Neural progenitor cell (in vitro differentiated cells): ENCODE measurements around the gene EPHB3. TPM values are rescaled to one million over a fixed set of nuclear protein-coding genes. Genes with fewer than 3 reads are reported as not detected.

Experiments used
- DNase-seq: peaks from one replicate; pipeline ENCODE4 v3.0.0-alpha.2; 2016; ENCODE audit warnings: low spot score
- H2AFZ ChIP-seq: fragments of 200-600 bp; sonication (generic); replicated peaks from 2 replicates; pipeline ENCODE4 v1.6.1; 2016; ENCODE audit warnings: antibody characterized with exemption
- H3F3A ChIP-seq: fragments of 200-600 bp; sonication (generic); 2 replicates; pipeline ENCODE4 v1.6.1; 2016; ENCODE audit warnings: antibody characterized with exemption, low read depth
- H3K27ac ChIP-seq: fragments of 200-600 bp; sonication (generic); 2 replicates; pipeline ENCODE4 v1.5.1; 2016; ENCODE audit warnings: mild to moderate bottlenecking
- H3K27me3 ChIP-seq: fragments of 200-600 bp; sonication (generic); 2 replicates; pipeline ENCODE4 v1.6.1; 2016; ENCODE audit warnings: mild to moderate bottlenecking, moderate library complexity
- H3K36me3 ChIP-seq: fragments of 200-600 bp; sonication (generic); 2 replicates; pipeline ENCODE4 v1.5.1; 2016
- H3K4me1 ChIP-seq: fragments of 200-600 bp; sonication (generic); 2 replicates; pipeline ENCODE4 v1.6.1; 2016; ENCODE audit warnings: mixed run types
- H3K4me2 ChIP-seq: fragments of 200-600 bp; sonication (generic); 2 replicates; pipeline ENCODE4 v1.6.1; 2016
- H3K4me3 ChIP-seq: fragments of 200-600 bp; sonication (generic); 2 replicates; pipeline ENCODE4 v1.5.1; 2016
- H3K79me2 ChIP-seq: fragments of 200-600 bp; sonication (generic); 2 replicates; pipeline ENCODE4 v1.6.1; 2016; ENCODE audit warnings: low read depth
- H3K9ac ChIP-seq: fragments of 200-600 bp; sonication (generic); 2 replicates; pipeline ENCODE4 v1.6.1; 2016
- H3K9me3 ChIP-seq: fragments of 200-600 bp; sonication (generic); 2 replicates; pipeline ENCODE4 v1.5.1; 2016; ENCODE audit warnings: low read depth
- H4K20me1 ChIP-seq: fragments of 200-600 bp; sonication (generic); 2 replicates; pipeline ENCODE4 v1.6.1; 2016; ENCODE audit warnings: low read depth
- H3K27ac Mint-ChIP-seq: 3 replicates; pipeline ENCODE4 v1.8.0; 2021; ENCODE audit warnings: mixed read lengths
- H3K27me3 Mint-ChIP-seq: 2 replicates; pipeline ENCODE4 v1.8.0; 2022; ENCODE audit warnings: low read depth, mild to moderate bottlenecking, inconsistent platforms, moderate library complexity, mixed read lengths; ENCODE audit not compliant: insufficient read depth
- H3K36me3 Mint-ChIP-seq: 3 replicates; pipeline ENCODE4 v1.8.0; 2021; ENCODE audit warnings: mixed read lengths
- H3K4me1 Mint-ChIP-seq: 3 replicates; pipeline ENCODE4 v1.8.0; 2021; ENCODE audit warnings: mixed read lengths
- H3K4me3 Mint-ChIP-seq: 3 replicates; pipeline ENCODE4 v1.8.0; 2021; ENCODE audit warnings: mild to moderate bottlenecking, moderate library complexity, mixed read lengths
- H3K9me3 Mint-ChIP-seq: 3 replicates; pipeline ENCODE4 v1.8.0; 2020; ENCODE audit warnings: mixed read lengths
- CTCF ChIP-seq: fragments of 200-600 bp; sonication (generic); IDR thresholded peaks from 2 replicates; pipeline ENCODE4 v1.5.1; 2017; ENCODE audit warnings: antibody characterized with exemption, mild to moderate bottlenecking
- EZH2 ChIP-seq: fragments of 200-600 bp; sonication (generic); IDR thresholded peaks from 2 replicates; pipeline ENCODE4 v1.6.1; 2017; ENCODE audit warnings: antibody characterized with exemption, mild to moderate bottlenecking, moderate library complexity
- EZH2phosphoT487 ChIP-seq: fragments of 200-600 bp; sonication (generic); IDR thresholded peaks from 2 replicates; pipeline ENCODE4 v1.6.1; 2017; ENCODE audit warnings: antibody characterized with exemption
- total RNA-seq: library from RNA; depleted of rRNA; stranded (reverse); fragments of >200 nt; gene quantifications from 2 replicates; pipeline ENCODE4 v1.2.3, GENCODE V29; 2015; ENCODE audit warnings: low replicate concordance

Gene EPHB3
- total RNA-seq, 1 donor from 2014 or later, result 2.3 TPM

DNA sequence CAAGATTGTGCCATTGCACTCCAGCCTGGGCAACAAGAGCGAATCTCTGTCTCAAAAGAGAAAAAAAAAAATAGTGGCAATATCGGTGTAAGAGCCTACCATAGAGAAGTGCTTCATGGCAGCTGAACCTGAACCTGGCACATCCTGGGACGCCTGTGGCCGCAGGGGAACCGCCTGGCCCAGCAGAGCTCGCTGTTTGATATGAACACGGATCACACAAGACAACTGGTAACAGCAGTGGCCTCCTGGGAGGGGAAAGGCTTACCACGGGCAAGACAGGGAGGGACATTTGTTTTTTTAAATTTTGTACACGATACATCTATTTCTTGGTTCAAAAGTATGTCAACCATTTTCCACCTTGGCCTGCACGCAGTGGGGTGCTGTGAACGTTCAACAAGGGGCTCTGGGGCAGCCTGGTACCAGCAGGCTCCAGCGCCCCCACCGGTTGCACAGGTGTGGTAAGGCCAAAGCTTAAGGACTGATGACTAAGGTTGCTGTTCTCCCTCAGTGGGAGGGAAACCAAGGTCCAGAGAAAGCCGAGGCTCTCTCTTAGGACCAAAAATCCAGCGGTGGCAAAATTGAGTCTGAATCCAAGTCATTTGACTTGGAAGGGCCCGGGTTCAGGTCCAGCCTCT lies 21.7 kb upstream of the EPHB3 start:
- no peaks in the 10 kb centered on the region for H3K36me3 ChIP-seq
- Mint-ChIP-seq H3K4me1 (peaks cover 12% of the 10 kb centered on the region), H3K4me3 (no peak overlapping the region), H3K27ac (no peak overlapping the region), H3K36me3 (no peaks in the 10 kb centered on the region), H3K9me3 (no peaks in the 10 kb centered on the region), H3K27me3 (peaks cover 21% of the 10 kb centered on the region)
- H3F3A ChIP-seq, result peaks cover 18% of the 10 kb centered on the region
- H3K4me1 ChIP-seq, result peaks cover 18% of the 10 kb centered on the region
- no peak overlapping the region for H2AFZ ChIP-seq
- no peak for DNase-seq
- no peak overlapping the region for H3K4me3 ChIP-seq
- H3K27ac ChIP-seq, result no peak overlapping the region
- H3K27me3 ChIP-seq, result peaks cover 15% of the 10 kb centered on the region
- H3K9ac ChIP-seq, result no peak overlapping the region
- H4K20me1 ChIP-seq, result no peaks in the 10 kb centered on the region
- no peak overlapping the region for H3K4me2 ChIP-seq
- no peaks in the 10 kb centered on the region for H3K9me3 ChIP-seq
- TF ChIP-seq EZH2phosphoT487, result no peak
- peak; percentile 23 for TF ChIP-seq CTCF
- no peak for TF ChIP-seq EZH2
- no peaks in the 10 kb centered on the region for H3K79me2 ChIP-seq

GRCh38 chr3:184540777-184541681 lies 20.6 kb upstream of the EPHB3 start:
- no peak overlapping the region for H3K27ac ChIP-seq
- H3K9me3 ChIP-seq, result no peaks in the 10 kb centered on the region
- no peak overlapping the region for H3K4me2 ChIP-seq
- no peak for TF ChIP-seq EZH2phosphoT487
- peak; percentile 91 for TF ChIP-seq CTCF
- TF ChIP-seq EZH2, result no peak
- H3K27me3 ChIP-seq, result peaks cover 15% of the 10 kb centered on the region
- no peaks in the 10 kb centered on the region for H3K79me2 ChIP-seq
- H3K9ac ChIP-seq, result no peak overlapping the region
- no peak overlapping the region for H3K4me3 ChIP-seq
- no peaks in the 10 kb centered on the region for H3K36me3 ChIP-seq
- Mint-ChIP-seq H3K4me3 (no peak overlapping the region), H3K9me3 (no peaks in the 10 kb centered on the region), H3K27ac (no peak overlapping the region), H3K36me3 (no peaks in the 10 kb centered on the region), H3K27me3 (peaks cover 27% of the 10 kb centered on the region), H3K4me1 (peaks cover 12% of the 10 kb centered on the region)
- H3K4me1 ChIP-seq, result peaks cover 18% of the 10 kb centered on the region
- H3F3A ChIP-seq, result peaks cover 22% of the 10 kb centered on the region
- H2AFZ ChIP-seq, result no peak overlapping the region
- peak; percentile 85 for DNase-seq
- H4K20me1 ChIP-seq, result no peaks in the 10 kb centered on the region

GRCh38 chr3:184541886-184542562 lies 19.6 kb upstream of the EPHB3 start:
- H3K27me3 ChIP-seq, result peaks cover 15% of the 10 kb centered on the region
- peaks cover 28% of the 10 kb centered on the region for H3K27me3 Mint-ChIP-seq
- H3F3A ChIP-seq, result peaks cover 22% of the 10 kb centered on the region
- H3K27ac ChIP-seq, result no peak overlapping the region
- H3K79me2 ChIP-seq, result no peaks in the 10 kb centered on the region
- H3K4me2 ChIP-seq, result no peak overlapping the region
- no peak overlapping the region for H3K9ac ChIP-seq
- H4K20me1 ChIP-seq, result no peaks in the 10 kb centered on the region
- no peak overlapping the region for H3K4me3 ChIP-seq
- no peaks in the 10 kb centered on the region for H3K36me3 ChIP-seq
- H3K9me3 ChIP-seq, result no peaks in the 10 kb centered on the region
- H3K4me3 Mint-ChIP-seq, result no peak overlapping the region
- H3K4me1 ChIP-seq, result peaks cover 18% of the 10 kb centered on the region
- H3K9me3 Mint-ChIP-seq, result no peaks in the 10 kb centered on the region
- DNase-seq, result no peak
- no peak for TF ChIP-seq CTCF
- TF ChIP-seq EZH2phosphoT487, result no peak
- no peak for TF ChIP-seq EZH2
- H2AFZ ChIP-seq, result no peak overlapping the region
- no peaks in the 10 kb centered on the region for H3K36me3 Mint-ChIP-seq
- H3K27ac Mint-ChIP-seq, result no peak overlapping the region
- peaks cover 12% of the 10 kb centered on the region for H3K4me1 Mint-ChIP-seq
